ENCODE measurements around the gene ABHD5.
"Not testable (repeated sequence)": the region's sequence is repeated elsewhere in the genome, so short reads cannot be mapped to it uniquely, and the experiment has no call there.

Gene ABHD5

GRCh38 chr3:43690400-43691119 lies at the start of gene ABHD5:
ABHD5 (plus strand) TSS chr3:43690938; CDS start chr3:43690993, 55 bp downstream.
- FAIRE-seq, result peak; percentile 85

DNA sequence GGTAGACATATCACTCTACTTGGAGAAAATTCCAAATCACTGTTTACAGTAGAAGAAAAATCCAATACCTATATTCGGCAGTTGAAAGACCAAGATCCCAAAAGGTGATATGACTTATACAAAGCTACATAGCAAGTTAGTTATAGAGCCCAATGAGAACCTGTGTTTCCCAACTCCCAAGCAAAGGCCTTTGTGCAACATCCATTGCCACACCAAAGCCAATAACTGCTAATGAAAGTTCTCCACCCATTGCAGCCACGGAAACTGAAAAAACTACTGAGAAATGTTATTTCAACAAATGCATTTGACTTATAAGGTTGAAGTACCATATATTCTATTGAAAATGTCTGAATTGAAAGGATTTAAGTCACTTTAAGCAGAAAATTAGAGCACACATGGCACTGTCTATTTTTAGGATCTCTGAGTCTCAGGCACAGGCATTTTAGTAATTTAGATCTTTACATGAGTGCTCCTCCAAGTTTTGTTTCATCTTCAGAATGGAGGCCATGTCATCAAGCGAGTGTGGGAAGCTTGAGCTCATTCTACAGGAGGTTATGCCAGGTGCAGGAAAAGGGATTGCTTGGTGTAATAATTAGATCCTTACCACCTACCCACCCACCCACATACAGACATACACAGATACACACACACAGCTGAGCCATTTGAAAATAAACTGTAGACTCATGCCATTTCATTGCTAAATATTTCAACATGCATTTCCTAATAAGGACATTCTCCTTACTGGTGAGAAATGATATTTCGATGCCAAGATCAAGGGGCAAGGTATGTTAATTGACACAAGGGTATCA lies 49.2 kb upstream of the ABHD5 start:
- no peak for FAIRE-seq
- DNase-seq (ENCODE audit: insufficient read length, low spot score), result no peak

More at GRCh38 chr3:43690400-43691119, at the start of gene ABHD5:
- peak; percentile 83 for DNase-seq (ENCODE audit: insufficient read length, low spot score)

DNA sequence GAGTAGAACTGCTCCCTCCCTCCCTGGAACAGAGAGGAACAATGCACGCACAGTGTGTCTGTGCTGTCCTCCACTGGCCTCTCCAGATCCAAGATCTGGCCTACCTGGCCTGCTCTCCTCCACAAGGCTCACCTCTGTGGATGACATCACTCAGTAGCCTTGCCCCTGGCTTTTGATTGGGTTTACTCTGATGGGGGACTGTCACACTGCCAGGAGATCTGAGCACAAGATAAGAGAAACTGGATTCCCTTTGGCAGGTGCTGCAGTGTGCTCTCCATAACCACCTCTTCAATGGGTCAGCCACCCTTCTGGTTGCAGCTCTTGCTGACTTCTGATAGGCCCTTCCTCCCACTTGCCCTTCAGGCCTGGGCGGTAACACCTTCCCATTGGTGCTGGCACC lies 46.3 kb upstream of the ABHD5 start:
- no peak for FAIRE-seq
- no peak for DNase-seq (ENCODE audit: insufficient read length, low spot score)

DNA sequence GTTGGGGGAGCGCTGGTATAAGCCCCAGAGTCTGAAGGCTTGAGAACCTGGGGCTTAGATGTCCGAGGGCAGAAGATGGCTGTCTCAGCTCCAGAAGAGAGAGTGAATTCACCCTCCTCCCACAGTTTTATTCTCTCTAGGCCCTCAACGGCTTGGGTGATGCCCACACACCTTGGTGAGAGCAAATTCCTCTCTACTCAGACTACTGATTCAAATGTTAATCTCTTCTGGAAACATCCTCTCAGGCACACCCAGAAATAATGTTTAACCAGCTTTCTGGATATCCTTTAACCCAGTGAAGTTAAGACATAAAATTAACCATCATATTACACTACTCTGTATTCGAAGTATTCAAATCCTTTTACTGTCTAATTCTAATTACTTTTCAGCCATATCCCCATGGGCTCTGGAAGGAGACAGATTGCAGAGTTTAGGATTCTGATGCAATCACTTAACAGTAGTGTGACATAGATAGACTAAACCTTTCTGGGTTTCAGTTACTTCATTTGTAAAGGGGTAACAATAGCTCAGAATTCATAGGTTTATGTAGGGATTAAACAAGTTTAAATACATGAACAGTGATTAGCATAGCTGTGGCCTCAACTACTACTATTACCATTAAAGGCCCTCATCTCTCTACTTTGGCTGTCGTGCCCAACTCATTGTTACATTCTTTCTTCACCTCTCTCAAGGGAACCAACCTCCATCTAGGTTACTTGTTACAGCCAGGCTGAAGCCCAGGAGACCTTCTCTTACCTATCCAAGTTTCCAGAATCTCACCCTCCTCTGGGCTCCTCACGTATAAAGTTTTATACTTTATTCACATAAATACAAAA lies 43.2 kb upstream of the ABHD5 start:
- DNase-seq (ENCODE audit: insufficient read length, low spot score) (no peak), FAIRE-seq (no peak)

DNA sequence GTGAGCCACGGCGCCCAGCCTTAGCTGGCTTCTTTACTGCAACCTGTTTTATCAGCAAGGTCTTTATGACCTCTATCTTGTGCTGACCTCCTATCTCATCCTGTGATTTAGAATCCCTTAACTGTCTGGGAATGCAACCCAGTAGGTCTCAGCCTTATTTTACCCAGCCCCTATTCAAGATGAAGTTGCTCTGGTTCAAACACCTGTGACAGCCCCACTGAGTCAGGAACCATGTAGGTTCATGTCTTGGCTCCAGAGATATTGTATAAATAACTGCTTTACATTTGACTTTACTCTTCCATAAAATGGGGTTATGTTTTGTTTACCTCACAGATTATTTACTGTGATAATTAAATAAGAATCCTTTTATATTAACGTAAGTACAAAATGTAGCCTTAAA lies 41.8 kb upstream of the ABHD5 start:
- no peak for FAIRE-seq

GRCh38 chr3:43649365-43649968 lies 41.3 kb upstream of the ABHD5 start:
- DNase-seq (ENCODE audit: insufficient read length, low spot score), result no peak
- no peak for FAIRE-seq

More for the DNA sequence above, 41.8 kb upstream of the ABHD5 start:
- DNase-seq (ENCODE audit: insufficient read length, low spot score), result no peak

- DNase-seq (ENCODE audit: insufficient read length, low spot score) (no peak), FAIRE-seq (no peak)
These were observed 40.4 kb upstream of the ABHD5 start for GRCh38 chr3:43650345-43650744.

- DNase-seq (ENCODE audit: insufficient read length, low spot score); FAIRE-seq: not testable (repeated sequence)
These were observed 34.3 kb upstream of the ABHD5 start for GRCh38 chr3:43656390-43656789.

- FAIRE-seq, result no peak
- no peak for DNase-seq (ENCODE audit: insufficient read length, low spot score)
These were observed 31.4 kb upstream of the ABHD5 start for GRCh38 chr3:43659250-43659880.

GRCh38 chr3:43661376-43661775 lies 29.4 kb upstream of the ABHD5 start:
- not testable (repeated sequence) for DNase-seq (ENCODE audit: insufficient read length, low spot score); FAIRE-seq

DNA sequence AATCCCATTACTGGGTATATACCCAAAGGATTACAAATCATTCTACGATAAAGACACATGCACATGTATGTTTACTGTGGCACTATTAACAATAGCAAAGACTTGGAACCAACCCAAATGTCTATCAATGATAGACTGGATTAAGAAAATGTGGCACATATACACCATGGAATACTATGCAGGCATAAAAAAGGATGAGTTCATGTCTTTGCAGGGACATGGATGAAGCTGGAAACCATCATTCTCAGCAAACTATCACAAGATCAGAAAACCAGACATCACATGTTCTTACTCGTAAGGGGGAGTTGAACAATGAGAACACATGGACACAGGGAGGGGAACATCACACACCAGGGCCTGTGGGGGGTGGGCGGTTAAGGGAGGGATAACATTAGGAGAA lies 25.7 kb upstream of the ABHD5 start:
- DNase-seq (ENCODE audit: insufficient read length, low spot score); FAIRE-seq: not testable (repeated sequence)

DNA sequence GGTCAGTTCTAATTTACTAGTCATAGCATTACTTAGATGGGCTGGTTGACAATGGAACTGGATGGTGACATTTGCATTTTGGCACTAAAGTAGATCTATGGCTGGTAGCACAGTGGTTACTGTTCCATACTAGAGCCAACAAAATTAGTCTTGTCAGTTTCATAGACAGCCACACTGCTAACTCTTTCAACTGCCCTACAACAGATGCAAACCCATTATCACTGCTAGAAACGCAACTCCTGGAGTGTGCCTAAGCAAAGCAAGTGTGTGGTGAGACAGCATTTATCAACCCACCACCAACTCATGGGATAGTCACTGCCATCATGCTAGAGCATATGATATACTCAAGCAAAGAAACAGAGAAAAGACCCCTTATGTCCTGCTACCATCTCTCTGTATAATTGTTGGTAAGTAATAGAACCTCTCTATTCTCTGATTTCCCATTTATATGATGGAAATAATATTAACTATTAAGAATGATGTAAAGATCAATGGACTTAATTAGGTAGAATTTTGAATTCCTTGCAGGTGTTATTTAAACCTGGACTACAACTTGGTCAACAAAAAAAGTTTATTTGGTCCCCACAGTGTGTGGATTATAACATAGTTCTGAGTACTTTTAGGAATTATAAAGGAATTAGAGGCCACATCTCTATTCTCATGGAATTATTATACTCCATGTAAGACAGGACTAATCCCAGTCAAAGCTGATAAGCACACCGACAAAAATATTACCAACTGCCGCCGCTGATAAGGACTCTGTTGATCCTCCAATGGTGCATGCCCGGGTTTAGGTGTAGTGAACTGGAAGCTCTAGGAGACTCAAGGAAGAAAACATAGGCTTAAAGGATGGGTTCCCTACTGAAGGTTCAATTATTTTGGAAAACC lies 19.9 kb upstream of the ABHD5 start:
- DNase-seq (ENCODE audit: insufficient read length, low spot score) (no peak), FAIRE-seq (no peak)

DNA sequence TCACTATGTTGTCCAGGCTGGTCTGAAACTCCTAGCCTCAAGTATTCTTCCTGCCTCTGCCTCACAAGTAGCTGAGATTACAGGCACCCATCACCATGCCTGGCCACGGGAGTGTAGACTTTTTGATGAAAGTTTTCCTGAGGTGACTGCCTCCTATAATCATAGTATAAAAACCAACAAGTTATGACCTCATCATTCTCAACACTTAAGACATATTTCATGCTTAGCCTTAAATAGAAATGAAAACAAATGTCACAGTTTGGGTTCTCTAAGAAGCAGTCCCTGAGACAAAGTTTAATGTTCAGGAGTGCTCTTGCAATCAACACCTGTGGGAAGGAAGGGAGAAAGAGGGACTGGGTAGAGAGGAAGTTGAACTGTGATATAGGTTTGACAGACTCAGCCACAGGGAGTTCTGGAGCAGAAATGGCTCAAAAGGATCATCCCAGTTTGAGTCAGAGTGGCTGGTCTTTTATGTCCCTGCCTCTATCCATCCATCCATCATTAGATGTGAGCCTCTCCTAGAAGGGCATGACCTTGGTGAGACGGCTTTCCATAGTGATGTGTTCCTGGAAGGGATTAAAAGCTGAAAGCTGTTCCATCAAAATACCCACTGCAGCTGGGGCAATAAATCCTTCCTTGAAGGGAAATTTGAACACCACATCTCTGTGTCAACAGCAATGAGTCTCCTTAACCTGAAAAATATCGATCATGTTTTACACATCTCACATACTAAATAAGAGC lies 16.2 kb upstream of the ABHD5 start:
- FAIRE-seq (no peak), DNase-seq (ENCODE audit: insufficient read length, low spot score) (no peak)

GRCh38 chr3:43675593-43675992 lies 15.1 kb upstream of the ABHD5 start:
- DNase-seq (ENCODE audit: insufficient read length, low spot score) (no peak), FAIRE-seq (peak; percentile 48)

GRCh38 chr3:43676441-43676840 lies 14.3 kb upstream of the ABHD5 start:
- DNase-seq (ENCODE audit: insufficient read length, low spot score) (no peak), FAIRE-seq (no peak)

DNA sequence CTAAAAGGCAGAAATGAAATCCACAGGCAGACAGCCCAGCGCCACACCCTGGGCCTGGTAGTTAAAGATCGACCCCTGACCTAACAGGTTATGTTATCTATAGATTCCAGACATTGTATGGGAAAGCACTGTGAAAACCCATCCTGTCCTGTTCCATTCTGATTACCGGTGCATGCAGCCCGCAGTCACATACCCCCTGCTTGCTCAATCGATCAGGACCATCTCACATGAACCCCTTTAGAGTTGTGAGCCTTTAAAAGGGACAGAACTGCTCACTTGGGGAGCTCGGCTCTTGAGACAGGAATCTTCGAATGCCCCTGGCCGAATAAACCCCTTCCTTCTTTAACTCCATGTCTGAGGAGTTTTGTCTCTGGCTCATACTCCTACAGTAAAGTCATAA lies 12.4 kb upstream of the ABHD5 start:
- not testable (repeated sequence) for FAIRE-seq; DNase-seq (ENCODE audit: insufficient read length, low spot score)

DNA sequence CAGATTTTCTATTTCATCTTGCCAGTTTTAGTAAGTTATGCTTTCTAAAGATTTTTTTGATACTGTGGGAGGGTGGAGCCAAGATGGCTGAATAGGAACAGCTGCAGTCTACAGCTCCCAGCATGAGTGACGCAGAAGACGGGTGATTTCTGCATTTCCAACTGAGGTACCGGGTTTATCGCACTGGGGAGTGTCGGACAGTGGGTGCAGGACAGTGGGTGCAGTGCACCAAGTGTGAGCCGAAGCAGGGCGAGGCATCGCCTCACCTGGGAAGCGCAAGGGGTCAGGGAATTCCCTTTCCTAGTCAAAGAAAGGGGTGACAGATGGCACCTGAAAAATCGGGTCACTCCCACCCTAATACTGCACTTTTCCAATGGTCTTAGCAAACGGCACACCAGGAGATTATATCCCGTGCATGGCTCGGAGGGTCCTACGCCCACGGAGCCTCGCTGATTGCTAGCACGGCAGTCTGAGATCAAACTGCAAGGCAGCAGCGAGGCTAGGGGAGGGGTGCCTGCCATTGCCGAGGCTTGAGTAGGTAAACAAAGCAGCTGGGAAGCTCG lies 11.8 kb upstream of the ABHD5 start:
- DNase-seq (ENCODE audit: insufficient read length, low spot score); FAIRE-seq: not testable (repeated sequence)

- not testable (repeated sequence) for DNase-seq (ENCODE audit: insufficient read length, low spot score); FAIRE-seq
These were observed 9.9 kb upstream of the ABHD5 start for GRCh38 chr3:43680857-43681256.

All from GM19239 (cell line).